ENCODE data around the gene NOVA1. TPM values are rescaled to one million over a fixed set of nuclear protein-coding genes. Genes with fewer than 3 reads are reported as not detected.

Gene NOVA1
- polyA plus RNA-seq, 1 donor (not counting 4 experiments of a cell fraction or from before 2014, with no cell fraction given) = not detected

DNA sequence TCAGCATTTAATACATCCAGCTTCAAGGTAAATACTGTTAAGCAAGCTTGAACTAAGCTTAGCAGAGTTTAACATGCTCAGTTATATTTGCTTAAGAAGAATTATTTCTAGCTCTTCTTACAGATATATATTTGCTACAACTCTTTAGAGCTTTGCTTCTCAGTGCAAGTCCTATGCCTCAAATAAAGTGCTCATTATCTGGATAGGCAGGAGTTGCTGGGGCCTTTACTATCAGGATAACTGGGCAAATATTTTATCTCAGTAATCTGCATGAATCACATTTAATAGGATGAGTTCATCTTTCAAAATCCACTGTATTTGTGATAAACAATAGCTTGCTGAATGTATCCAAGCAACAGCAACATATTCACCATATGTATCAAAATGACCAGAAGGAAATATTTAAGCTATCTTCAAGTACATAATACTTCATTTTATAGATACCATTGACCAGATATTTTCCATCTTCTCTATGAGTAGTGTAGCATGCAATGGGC lies 187.6 kb downstream of the NOVA1 start:
- dilution Hi-C loops (cut with MboI; ENCODE audit: extremely low pct_ligation_motif_present, low sequenced_read_pairs) = no loop called here
- no peak for FAIRE-seq

GRCh38 chr14:26404927-26405326 lies 192.9 kb downstream of the NOVA1 start:
- no peak for DNase-seq (ENCODE audit: low read depth, low spot score)
- FAIRE-seq = no peak
- TF ChIP-seq EZH2 (IDR thresholded peaks at IDR 0.05; ENCODE audit: low read length) (no peak), CTCF (optimal IDR thresholded peaks at IDR 0.05 in 1 of 3, IDR thresholded peaks at IDR 0.05 in 1 of 3, conservative IDR thresholded peaks at IDR 0.05 in 1 of 3; ENCODE audit: extremely low read depth in 1 of 3, insufficient read depth in 2 of 3, low read length in 3 of 3) (no peak)
- no peak overlapping the region for H3K27ac ChIP-seq (ENCODE audit: control insufficient read depth, insufficient read depth, low read length)
- no peaks in the 10 kb centered on the region for H3K9me1 ChIP-seq (ENCODE audit: control insufficient read depth, extremely low read depth, insufficient read depth, low read length)
- H2AFZ ChIP-seq (ENCODE audit: control insufficient read depth, low read length) = no peak overlapping the region
- no peak overlapping the region for H3K9ac ChIP-seq (ENCODE audit: control insufficient read depth, extremely low read depth, insufficient read depth, low read length)
- H3K4me1 ChIP-seq (ENCODE audit: control insufficient read depth, extremely low read depth, insufficient read depth, low read length) = no peaks in the 10 kb centered on the region
- dilution Hi-C loops (cut with MboI; ENCODE audit: extremely low pct_ligation_motif_present, low sequenced_read_pairs) = no loop called here
- H4K20me1 ChIP-seq (ENCODE audit: control insufficient read depth, extremely low read depth, insufficient read depth, low read length) = no peaks in the 10 kb centered on the region
- H3K4me2 ChIP-seq (ENCODE audit: control insufficient read depth, extremely low read depth, insufficient read depth, low read depth, low read length) = no peak overlapping the region
- no peaks in the 10 kb centered on the region for H3K27me3 ChIP-seq (ENCODE audit: control insufficient read depth, extremely low read depth, insufficient read depth, low read length)
- H3K4me3 ChIP-seq (ENCODE audit: control insufficient read depth in 2 of 3, extremely low read depth in 1 of 3, insufficient read depth in 2 of 3, low read depth in 1 of 3, low read length in 3 of 3) = no peak overlapping the region
- H3K36me3 ChIP-seq (ENCODE audit: control insufficient read depth in 2 of 2, extremely low read depth in 1 of 2, insufficient read depth in 2 of 2, low read length in 2 of 2) = no peaks in the 10 kb centered on the region
- no peaks in the 10 kb centered on the region for H3K79me2 ChIP-seq (ENCODE audit: control insufficient read depth, insufficient read depth, low read length)
- H3K9me3 ChIP-seq (ENCODE audit: control insufficient read depth, low read depth, low read length) = no peaks in the 10 kb centered on the region

More for the DNA sequence above, 187.6 kb downstream of the NOVA1 start:
- Histone ChIP-seq H3K27ac (ENCODE audit: control insufficient read depth, insufficient read depth, low read length) (no peak overlapping the region), H3K36me3 (ENCODE audit: control insufficient read depth in 2 of 2, extremely low read depth in 1 of 2, insufficient read depth in 2 of 2, low read length in 2 of 2) (no peaks in the 10 kb centered on the region), H3K79me2 (ENCODE audit: control insufficient read depth, insufficient read depth, low read length) (no peaks in the 10 kb centered on the region), H4K20me1 (ENCODE audit: control insufficient read depth, extremely low read depth, insufficient read depth, low read length) (no peaks in the 10 kb centered on the region), H3K4me3 (ENCODE audit: control insufficient read depth in 2 of 3, extremely low read depth in 1 of 3, insufficient read depth in 2 of 3, low read depth in 1 of 3, low read length in 3 of 3) (no peak overlapping the region), H2AFZ (ENCODE audit: control insufficient read depth, low read length) (no peak overlapping the region), H3K4me1 (ENCODE audit: control insufficient read depth, extremely low read depth, insufficient read depth, low read length) (no peaks in the 10 kb centered on the region), H3K4me2 (ENCODE audit: control insufficient read depth, extremely low read depth, insufficient read depth, low read depth, low read length) (no peak overlapping the region), H3K9ac (ENCODE audit: control insufficient read depth, extremely low read depth, insufficient read depth, low read length) (no peak overlapping the region), H3K9me1 (ENCODE audit: control insufficient read depth, extremely low read depth, insufficient read depth, low read length) (no peaks in the 10 kb centered on the region), H3K27me3 (ENCODE audit: control insufficient read depth, extremely low read depth, insufficient read depth, low read length) (no peaks in the 10 kb centered on the region), H3K9me3 (ENCODE audit: control insufficient read depth, low read depth, low read length) (no peaks in the 10 kb centered on the region)
- TF ChIP-seq CTCF (optimal IDR thresholded peaks at IDR 0.05 in 1 of 3, IDR thresholded peaks at IDR 0.05 in 1 of 3, conservative IDR thresholded peaks at IDR 0.05 in 1 of 3; ENCODE audit: extremely low read depth in 1 of 3, insufficient read depth in 2 of 3, low read length in 3 of 3) (no peak), EZH2 (IDR thresholded peaks at IDR 0.05; ENCODE audit: low read length) (no peak)
- DNase-seq (ENCODE audit: low read depth, low spot score) = no peak

Data from keratinocyte (primary cell).